Activated T-cell treated with anti-CD3 and anti-CD28 coated beads for 24 hours (primary cell): ENCODE measurements around the gene ARID1B.

ENCODE experiments used
- DNase-seq: peaks from one replicate; pipeline ENCODE4 v3.0.0-alpha.2; 2020; ENCODE audit warnings: low read depth

ARID1B gene

GRCh38 chr6:156773935-156774852 lies 3.0 kb upstream of the ARID1B start:
- no peak for DNase-seq

DNA sequence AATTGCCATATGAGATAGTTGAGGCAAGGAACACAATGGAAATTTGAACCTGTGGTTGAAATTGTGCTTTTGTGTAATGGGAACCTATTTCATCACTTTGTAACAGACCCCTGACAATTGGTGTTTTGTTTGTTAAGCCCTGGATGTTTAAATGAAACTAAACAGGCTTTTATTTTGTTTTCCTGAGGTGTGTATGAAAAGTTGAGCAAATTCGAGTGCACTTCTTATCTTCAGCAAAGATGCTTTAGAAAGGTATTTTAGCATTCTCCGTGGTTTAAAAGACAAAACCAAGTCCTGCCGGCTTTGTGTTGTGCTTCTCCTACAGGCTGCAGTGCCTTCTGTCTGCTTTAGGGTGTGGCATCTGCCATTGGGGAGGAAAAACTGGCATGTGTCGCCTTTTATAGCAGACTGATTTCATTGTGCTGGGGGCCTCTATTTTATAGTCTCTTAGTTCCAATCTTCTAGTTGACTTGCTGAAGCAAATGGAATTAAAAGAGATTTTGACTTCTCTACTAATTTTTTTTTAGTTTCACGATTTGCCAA lies 2.2 kb upstream of the ARID1B start:
- no peak for DNase-seq

- no peak for DNase-seq
Measured at GRCh38 chr6:156775717-156776116, 1.5 kb upstream of the ARID1B start.

DNA sequence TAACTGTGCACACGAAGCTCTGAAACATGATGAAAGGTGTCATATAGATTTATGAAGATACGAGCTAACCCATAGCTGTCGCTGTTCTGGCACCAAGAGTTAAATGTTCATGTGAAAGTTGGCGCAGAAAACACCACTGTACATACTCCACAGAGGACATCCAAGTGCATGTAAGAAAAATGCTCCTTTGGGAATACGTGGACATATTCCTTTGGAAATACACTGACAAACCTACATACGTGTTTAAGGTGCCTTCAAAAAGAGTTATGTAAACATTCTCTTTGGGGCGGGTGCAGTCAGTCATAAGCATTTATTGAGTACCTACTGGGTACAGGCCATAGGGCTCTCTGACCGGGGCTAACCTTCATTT lies 723 bp upstream of the ARID1B start:
- no peak for DNase-seq

GRCh38 chr6:156777577-156778453 lies 637 bp downstream of the ARID1B start:
- peak; percentile 42 for DNase-seq

- DNase-seq, result peak; percentile 32
Measured at GRCh38 chr6:156778454-156779205, 1.5 kb downstream of the ARID1B start.

- DNase-seq, result peak; percentile 38
Measured at GRCh38 chr6:156779206-156780094, 2.3 kb downstream of the ARID1B start.

DNA sequence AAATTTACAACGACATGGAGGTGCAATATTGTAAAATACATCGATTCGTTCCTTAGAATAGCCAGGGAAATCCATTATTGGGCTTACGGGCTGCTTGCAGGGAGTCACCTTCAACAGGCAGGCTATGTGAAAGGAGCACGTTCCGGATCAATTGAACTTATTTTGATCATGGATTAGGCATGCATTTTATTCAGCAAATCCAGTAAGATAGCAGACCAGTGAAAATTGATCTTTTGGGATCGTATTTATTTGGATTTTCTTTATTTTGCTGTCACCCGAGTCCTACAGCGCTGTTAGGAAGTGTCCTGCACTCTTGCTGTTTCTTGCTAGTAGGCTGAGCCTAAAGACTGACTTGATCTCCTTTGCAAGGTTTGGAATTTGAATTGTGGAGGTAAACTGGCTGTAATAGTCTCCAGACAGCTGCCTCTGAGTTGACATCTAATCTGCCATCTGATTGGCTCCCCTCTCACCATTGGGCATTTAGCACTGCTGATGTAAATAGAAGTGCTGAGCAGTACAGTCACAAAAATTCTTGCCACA lies 3.0 kb downstream of the ARID1B start:
- DNase-seq, result peak; percentile 32

DNA sequence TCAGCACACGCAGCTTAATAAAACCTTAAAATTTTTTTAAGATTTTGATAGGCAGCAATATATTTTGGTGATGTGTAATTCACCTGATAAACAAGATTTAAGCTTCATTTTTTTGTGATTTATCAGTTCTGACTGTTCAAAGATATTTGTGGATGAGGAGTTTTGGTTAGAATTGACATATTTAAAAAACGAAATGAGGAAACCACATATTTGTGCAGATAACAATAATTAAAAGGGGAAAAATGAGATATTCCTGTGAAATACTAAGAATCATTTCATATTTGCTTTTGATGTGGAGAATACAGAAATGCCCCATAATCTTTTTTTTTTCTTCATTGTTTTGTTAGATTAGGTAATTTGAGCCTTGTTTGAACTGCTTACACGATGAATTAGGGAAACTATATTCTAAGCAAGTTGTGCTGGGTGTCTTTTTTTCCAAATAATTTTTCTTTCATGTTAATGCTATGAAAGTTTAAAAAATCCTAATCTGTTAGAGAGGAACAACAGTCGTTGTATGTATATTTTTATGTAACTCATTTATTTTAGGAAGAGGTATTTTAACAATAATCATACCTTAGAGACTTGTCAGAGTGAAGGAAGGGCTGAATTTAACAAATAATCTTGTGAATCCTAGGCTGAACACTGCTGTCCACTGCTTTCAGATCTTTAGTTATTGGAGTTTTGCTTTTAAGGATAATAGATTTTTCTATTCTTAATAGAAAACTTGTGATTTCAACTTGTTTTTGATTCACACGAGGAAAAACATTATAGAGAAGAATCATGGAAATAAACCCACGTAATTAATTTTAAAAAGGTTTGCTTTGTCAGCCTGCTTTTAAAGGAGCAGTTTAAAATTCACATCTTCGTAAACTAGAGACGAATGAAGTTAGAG lies 4.0 kb downstream of the ARID1B start:
- DNase-seq, result no peak

GRCh38 chr6:156781861-156782631 lies 4.9 kb downstream of the ARID1B start:
- no peak for DNase-seq

GRCh38 chr6:156782691-156783320 lies 5.6 kb downstream of the ARID1B start:
- DNase-seq, result no peak

DNA sequence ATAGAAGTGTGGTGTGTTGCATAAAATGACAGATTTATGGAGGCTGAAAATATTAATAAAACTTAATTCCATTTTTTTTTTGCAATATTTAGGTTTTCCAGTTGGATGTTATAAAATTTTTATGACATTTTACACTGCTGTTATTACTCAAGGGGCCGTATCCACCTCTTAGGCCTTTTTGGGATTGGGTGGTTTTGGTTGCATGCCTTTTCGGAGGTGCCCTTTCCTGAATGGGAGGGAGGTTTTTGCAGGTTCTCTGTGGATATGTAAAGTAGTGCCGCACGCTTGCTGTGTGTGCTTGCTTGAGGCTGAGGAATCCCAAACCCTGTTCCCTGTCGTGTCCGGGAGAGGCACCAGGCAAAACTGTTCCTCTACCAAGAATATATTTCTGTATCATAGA lies 6.8 kb downstream of the ARID1B start:
- DNase-seq, result no peak

DNA sequence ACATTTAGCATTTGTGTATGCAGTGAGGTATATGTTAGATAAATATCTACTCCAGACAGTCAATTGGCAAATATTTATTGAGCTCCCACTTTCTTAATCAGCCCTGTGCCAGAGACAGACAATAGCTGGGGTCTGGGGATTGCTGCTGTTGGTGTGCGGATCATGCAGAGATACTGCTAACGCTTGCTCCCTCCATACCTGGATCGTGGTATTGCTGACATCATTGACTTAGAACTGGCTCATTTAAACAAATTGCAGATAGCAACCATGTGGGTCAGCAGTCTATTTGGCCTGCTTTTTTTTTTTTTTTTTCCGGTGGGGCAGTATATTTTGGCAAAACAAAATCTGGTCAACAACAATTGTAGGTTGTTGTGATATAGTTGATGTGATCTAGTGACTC lies 9.5 kb downstream of the ARID1B start:
- DNase-seq, result no peak

DNA sequence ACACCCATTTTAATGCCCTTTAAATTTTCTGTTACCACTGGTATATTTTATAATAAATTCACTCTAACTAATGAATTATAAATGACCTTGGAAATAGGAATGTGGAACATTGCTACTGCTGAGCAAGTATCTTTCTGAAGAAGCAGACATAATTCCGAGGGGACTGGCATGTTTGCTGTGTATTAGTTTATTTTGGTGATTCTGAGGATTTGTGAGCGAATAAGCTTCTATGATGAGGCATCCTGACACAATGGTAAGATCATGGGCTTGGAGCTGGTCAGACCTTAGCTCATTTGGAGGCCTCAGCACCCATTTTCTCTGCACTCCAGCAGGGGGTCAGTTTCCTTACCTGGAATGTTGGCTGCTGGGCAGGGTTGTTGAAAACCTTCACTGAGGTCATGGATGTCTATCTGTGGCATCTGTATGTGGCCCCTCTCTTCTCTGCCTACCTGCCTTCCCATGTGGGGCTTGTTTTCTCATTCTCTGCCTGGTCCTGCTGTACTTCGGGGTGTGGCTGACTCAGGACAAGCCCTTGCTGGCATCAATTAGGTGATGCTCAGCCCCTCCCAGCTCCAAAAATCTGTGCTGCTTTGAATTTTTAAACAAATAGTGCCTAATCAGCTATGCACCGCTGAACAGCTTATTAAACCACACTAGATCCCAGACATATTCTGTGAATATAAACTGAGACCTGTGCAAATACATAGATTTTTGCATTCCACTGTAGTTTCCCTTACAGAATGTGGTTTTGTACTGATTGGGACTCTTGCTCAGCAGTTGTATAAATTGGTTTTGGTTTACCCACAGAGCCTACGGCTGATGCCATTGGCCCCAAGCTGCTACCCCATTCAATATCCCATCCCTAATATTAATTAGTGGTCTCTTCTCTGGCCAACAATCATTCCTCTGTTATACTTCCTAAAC lies 10.7 kb downstream of the ARID1B start:
- DNase-seq, result no peak

GRCh38 chr6:156789081-156789943 lies 12.1 kb downstream of the ARID1B start:
- no peak for DNase-seq

DNA sequence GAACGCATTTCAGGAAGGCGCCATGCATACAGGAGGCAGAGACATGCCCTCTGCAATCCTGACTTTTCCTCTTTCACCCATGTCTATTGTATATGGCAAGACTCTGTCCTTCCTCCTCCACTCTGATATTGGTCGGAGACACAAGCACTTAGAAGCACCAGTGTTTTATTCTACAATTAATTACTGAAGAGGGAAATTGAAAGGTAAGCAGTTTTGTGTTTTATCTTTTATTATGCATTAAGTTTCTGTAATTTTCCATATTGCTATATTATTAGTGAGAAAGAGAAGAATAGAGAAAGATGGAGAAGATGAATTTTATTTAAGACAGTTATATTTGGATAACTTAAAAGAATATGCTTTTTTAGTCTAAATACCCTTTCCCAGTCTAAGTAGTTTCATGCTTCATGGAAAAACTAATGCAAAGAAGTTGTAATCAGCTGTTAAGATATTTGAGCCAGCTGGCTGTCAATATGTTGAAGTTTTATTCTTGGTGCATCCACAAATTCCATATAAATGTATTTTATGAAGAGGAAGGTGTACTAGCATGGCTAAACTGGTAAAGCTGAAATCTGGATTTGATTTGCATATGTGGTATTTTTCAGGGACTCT lies 13.6 kb downstream of the ARID1B start:
- DNase-seq, result no peak
